Nephron progenitor cell (in vitro differentiated cells): Measurements from ENCODE around the gene CACNA1B.

Experiments used
- DNase-seq: peaks from one replicate; pipeline ENCODE4 v3.0.0; 2021
- H3K27ac Mint-ChIP-seq: 2 replicates; pipeline ENCODE4 v1.8.0; 2021; ENCODE audit warnings: mild to moderate bottlenecking, moderate library complexity, mixed read lengths
- H3K27me3 Mint-ChIP-seq: 2 replicates; pipeline ENCODE4 v1.8.0; 2021; ENCODE audit warnings: mild to moderate bottlenecking, low read depth, mixed read lengths; ENCODE audit not compliant: poor library complexity
- H3K36me3 Mint-ChIP-seq: 2 replicates; pipeline ENCODE4 v1.8.0; 2021; ENCODE audit warnings: low read depth, mixed read lengths
- H3K4me1 Mint-ChIP-seq: 2 replicates; pipeline ENCODE4 v1.8.0; 2021; ENCODE audit warnings: mixed read lengths
- H3K4me3 Mint-ChIP-seq: 2 replicates; pipeline ENCODE4 v1.8.0; 2021; ENCODE audit warnings: mild to moderate bottlenecking, moderate library complexity, mixed read lengths
- H3K9me3 Mint-ChIP-seq: 2 replicates; pipeline ENCODE4 v1.8.0; 2021; ENCODE audit warnings: mild to moderate bottlenecking, moderate library complexity, mixed read lengths
- TF ChIP-seq, protein P1 (sequence below): fragments of 200-600 bp; sonication (generic); IDR thresholded peaks from 2 replicates; pipeline ENCODE4 v1.5.0; 2021; ENCODE audit warnings: antibody characterized with exemption

CACNA1B gene

DNA sequence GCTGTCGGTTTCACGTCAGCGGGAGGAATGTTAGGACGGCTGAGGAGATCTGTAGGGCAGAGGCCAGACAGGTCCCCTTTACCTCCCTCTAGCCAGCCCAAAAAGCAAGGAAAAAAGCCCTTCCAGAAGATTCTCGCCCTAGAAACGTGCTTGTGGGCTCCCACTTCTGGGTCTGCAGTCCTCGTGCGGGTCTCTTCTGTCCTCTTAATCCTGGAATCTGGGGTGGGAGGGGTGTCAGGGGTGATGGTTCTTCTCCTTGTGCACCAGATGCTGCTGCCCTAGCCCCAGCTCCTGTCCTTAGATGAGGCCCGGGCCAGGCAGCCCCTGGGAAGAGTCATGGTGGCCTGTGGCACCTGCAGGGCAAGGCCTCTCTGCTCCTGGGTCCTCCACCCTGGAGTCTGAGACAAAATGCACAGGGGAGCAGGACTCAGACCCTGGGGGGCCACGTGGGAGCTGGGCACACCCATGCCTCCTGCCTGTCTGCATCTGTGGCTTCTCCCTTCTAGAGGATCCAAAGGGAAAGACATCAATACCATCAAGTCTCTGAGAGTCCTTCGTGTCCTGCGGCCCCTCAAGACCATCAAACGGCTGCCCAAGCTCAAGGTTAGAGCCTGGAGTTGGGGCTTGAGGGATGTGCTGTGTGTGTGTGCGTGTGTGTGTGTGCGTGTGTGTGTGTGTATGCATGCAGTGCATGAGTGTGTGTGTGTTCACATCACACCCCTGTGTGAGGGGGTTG lies 174.2 kb downstream of the CACNA1B start:
- Mint-ChIP-seq H3K4me1 (peaks cover 20% of the 10 kb centered on the region), H3K9me3 (no peaks in the 10 kb centered on the region), H3K27me3 (peaks cover 4% of the 10 kb centered on the region), H3K27ac (peak overlapping the region; percentile 77), H3K4me3 (no peak overlapping the region), H3K36me3 (no peaks in the 10 kb centered on the region)
- no peak for DNase-seq
- TF ChIP-seq, protein P1, sequence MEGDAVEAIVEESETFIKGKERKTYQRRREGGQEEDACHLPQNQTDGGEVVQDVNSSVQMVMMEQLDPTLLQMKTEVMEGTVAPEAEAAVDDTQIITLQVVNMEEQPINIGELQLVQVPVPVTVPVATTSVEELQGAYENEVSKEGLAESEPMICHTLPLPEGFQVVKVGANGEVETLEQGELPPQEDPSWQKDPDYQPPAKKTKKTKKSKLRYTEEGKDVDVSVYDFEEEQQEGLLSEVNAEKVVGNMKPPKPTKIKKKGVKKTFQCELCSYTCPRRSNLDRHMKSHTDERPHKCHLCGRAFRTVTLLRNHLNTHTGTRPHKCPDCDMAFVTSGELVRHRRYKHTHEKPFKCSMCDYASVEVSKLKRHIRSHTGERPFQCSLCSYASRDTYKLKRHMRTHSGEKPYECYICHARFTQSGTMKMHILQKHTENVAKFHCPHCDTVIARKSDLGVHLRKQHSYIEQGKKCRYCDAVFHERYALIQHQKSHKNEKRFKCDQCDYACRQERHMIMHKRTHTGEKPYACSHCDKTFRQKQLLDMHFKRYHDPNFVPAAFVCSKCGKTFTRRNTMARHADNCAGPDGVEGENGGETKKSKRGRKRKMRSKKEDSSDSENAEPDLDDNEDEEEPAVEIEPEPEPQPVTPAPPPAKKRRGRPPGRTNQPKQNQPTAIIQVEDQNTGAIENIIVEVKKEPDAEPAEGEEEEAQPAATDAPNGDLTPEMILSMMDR: no peak

DNA sequence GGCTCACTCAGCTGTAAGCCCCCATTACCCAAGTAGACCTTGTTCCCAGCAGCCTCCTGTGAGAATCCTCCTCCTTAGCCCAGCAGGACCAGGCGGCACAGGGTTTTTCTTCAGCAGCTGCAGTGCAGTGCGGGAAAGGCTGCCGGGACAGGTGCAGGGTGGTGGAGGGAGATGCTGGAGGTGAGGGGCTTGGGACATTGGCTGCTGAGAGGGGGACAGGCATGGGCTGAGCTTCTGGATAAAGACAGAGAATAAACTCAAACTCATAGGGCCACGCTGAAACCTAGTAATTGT lies 174.7 kb downstream of the CACNA1B start:
- DNase-seq: no peak
- TF ChIP-seq, protein P1: no peak

DNA sequence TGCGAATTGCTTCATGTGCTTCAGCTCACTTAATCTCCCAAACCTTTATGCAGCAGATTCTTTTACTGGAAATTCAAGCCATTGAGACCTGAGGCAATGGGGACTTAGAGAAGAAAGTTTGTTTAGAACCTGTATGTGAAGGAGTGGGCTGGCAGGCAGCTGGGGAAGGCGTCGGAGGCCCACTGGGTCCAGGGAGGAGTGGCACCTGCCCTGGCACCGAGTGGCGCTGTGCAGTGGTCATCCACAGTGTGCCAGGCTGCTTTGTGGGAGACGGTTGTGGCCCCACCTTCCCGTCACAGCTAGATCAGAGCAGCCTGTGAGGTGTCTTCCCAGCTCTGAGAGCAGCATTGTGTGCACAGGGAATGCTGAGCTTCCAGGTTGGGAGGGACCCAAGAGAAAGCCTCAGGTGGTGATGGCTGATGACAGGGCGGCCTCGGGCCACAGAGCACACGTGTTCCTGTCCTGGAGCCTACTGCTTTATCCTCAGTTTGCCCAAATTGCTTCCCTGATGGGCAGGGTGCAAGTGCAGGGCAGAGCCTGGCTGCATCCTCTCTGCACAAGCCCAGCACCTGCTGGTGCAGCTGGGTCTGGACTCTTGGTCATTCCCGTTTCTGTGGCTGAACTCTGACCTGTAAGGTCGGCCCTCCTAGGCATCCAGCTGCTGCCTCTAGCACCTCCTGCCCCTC lies 175.2 kb downstream of the CACNA1B start:
- Mint-ChIP-seq H3K27me3 (peaks cover 4% of the 10 kb centered on the region), H3K27ac (no peak overlapping the region), H3K4me1 (peaks cover 13% of the 10 kb centered on the region), H3K9me3 (no peaks in the 10 kb centered on the region), H3K36me3 (no peaks in the 10 kb centered on the region), H3K4me3 (no peak overlapping the region)
- TF ChIP-seq, protein P1: no peak
- no peak for DNase-seq

More for the DNA sequence above, 174.7 kb downstream of the CACNA1B start:
- H3K9me3 Mint-ChIP-seq: no peaks in the 10 kb centered on the region
- H3K4me3 Mint-ChIP-seq: no peak overlapping the region
- H3K27ac Mint-ChIP-seq: no peak overlapping the region
- peaks cover 4% of the 10 kb centered on the region for H3K27me3 Mint-ChIP-seq
- peaks cover 18% of the 10 kb centered on the region for H3K4me1 Mint-ChIP-seq
- no peaks in the 10 kb centered on the region for H3K36me3 Mint-ChIP-seq

DNA sequence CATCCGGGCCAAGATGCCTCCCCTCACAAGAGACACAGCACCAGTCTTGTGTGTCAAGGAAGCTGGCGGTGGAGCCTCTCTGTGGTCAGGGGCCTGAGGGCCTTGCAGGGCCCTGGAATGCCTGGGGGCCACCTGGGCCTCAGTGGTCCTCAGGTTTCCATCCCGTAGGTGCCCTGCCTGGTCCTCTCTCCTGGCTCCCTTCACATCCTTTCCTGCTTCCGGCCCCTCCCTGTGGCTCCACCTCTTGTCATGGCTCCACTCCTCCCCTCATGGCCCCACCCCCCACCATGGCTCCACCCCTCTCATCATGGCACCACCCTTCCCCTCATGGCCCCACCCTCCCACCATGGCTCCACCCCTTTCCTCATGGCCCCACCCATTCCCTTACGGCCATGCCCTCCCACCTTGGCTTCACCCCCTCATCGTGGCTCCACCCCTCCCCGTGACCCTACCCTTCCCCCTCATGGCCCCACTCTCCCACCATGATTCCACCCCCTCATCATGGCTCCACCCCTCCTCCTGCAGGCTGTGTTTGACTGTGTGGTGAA lies 175.8 kb downstream of the CACNA1B start:
- H3K36me3 Mint-ChIP-seq: no peaks in the 10 kb centered on the region
- TF ChIP-seq, protein P1: no peak
- DNase-seq: no peak
- no peak overlapping the region for H3K27ac Mint-ChIP-seq
- no peak overlapping the region for H3K4me3 Mint-ChIP-seq
- H3K27me3 Mint-ChIP-seq: peaks cover 4% of the 10 kb centered on the region
- H3K4me1 Mint-ChIP-seq: peaks cover 11% of the 10 kb centered on the region
- H3K9me3 Mint-ChIP-seq: no peaks in the 10 kb centered on the region

DNA sequence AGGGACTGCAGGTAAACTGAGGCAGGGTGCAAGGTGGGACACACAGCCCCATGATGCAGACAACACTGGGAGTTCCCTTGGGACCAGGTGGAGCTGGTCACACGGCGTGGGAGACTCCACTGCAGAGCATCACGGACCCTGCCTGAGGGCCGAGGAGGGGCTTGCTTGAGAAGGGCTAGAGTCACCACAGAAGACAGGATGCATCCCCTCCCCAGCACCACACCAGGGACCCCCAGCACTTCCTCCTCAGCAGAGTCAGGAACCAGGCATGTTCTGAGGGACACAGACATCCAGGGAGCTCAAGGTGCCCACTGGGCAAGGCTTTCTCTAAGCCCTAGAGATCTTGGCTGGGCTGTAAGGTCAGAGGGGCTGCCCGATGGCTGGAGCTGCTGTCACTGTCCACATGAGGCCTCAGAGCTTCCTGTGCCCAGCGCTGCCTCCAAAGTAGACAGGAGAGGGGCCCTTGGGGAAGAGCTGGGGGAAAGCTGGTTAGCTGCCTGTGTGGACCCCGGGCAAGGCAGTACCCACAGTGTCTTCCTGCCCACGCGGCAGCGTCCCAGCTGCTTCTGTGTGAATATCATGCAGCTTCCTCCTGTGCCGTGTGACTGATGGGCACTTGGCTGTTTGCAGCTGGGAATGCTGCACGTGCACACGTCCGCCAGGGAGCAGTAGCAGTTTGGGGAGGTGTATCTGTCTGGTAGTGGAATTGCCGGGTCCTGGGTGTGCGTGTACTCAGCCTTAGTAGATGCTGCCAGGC lies 176.6 kb downstream of the CACNA1B start:
- DNase-seq: no peak
- H3K4me3 Mint-ChIP-seq: no peak overlapping the region
- TF ChIP-seq, protein P1: no peak
- peaks cover 4% of the 10 kb centered on the region for H3K27me3 Mint-ChIP-seq
- peaks cover 11% of the 10 kb centered on the region for H3K4me1 Mint-ChIP-seq
- H3K9me3 Mint-ChIP-seq: no peaks in the 10 kb centered on the region
- no peaks in the 10 kb centered on the region for H3K36me3 Mint-ChIP-seq
- no peak overlapping the region for H3K27ac Mint-ChIP-seq
